GM23248 (cell line): Measurements from ENCODE around the gene SLC8A2.

ENCODE experiments used
- EZH2 ChIP-seq: fragments of 200-600 bp; sonication (generic); IDR thresholded peaks from 2 replicates; pipeline ENCODE4 v1.6.1; 2018; ENCODE audit warnings: antibody characterized with exemption, mild to moderate bottlenecking; ENCODE audit not compliant: insufficient read depth, poor library complexity, severe bottlenecking
- EZH2phosphoT487 ChIP-seq: fragments of 200-600 bp; sonication (generic); IDR thresholded peaks from 2 replicates; pipeline ENCODE4 v1.6.1; 2018; ENCODE audit warnings: antibody characterized with exemption, moderate library complexity, mild to moderate bottlenecking, low read depth; ENCODE audit not compliant: insufficient read depth

- TF ChIP-seq EZH2: no peak
- TF ChIP-seq EZH2phosphoT487: no peak
Observed at GRCh38 chr19:47411101-47411500, 60.6 kb downstream of the SLC8A2 start.
